Skeletal muscle satellite cell (primary cell): Measurements from ENCODE around the gene CCDC93. TPM values are rescaled to one million over a fixed set of nuclear protein-coding genes. Genes with fewer than 3 reads are reported as not detected.

Experiments
- H3K27me3 ChIP-seq: 2 replicates; pipeline ENCODE4 v1.7.0; 2013; ENCODE audit warnings: low read length; ENCODE audit not compliant: control insufficient read depth, insufficient read depth
- H3K36me3 ChIP-seq: 2 replicates; pipeline ENCODE4 v1.7.0; 2013; ENCODE audit warnings: mild to moderate bottlenecking, control low read depth, low read length; ENCODE audit not compliant: insufficient read depth
- H3K4me1 ChIP-seq: 2 replicates; pipeline ENCODE4 v1.7.0; 2013; ENCODE audit warnings: low read length; ENCODE audit not compliant: control insufficient read depth, insufficient read depth
- H3K4me2 ChIP-seq: 2 replicates; pipeline ENCODE4 v1.7.0; 2013; ENCODE audit warnings: mild to moderate bottlenecking, low read length
- H3K4me3 ChIP-seq: 2 replicates; pipeline ENCODE4 v1.7.0; 2013; ENCODE audit warnings: low read length
- H3K9ac ChIP-seq: 2 replicates; pipeline ENCODE4 v1.7.0; 2013; ENCODE audit warnings: mild to moderate bottlenecking, low read depth, low read length, moderate library complexity
- H3K9me3 ChIP-seq: replicated peaks from 2 replicates; pipeline ENCODE4 v1.7.0; 2013; ENCODE audit warnings: mild to moderate bottlenecking, control low read depth, low read length
- total RNA-seq: library from RNA; depleted of rRNA; stranded (reverse); fragments of >200 nt; gene quantifications from 2 replicates; pipeline ENCODE4 v1.2.3, GENCODE V29; 2012; rRNA removed

The CCDC93 gene, protein sequence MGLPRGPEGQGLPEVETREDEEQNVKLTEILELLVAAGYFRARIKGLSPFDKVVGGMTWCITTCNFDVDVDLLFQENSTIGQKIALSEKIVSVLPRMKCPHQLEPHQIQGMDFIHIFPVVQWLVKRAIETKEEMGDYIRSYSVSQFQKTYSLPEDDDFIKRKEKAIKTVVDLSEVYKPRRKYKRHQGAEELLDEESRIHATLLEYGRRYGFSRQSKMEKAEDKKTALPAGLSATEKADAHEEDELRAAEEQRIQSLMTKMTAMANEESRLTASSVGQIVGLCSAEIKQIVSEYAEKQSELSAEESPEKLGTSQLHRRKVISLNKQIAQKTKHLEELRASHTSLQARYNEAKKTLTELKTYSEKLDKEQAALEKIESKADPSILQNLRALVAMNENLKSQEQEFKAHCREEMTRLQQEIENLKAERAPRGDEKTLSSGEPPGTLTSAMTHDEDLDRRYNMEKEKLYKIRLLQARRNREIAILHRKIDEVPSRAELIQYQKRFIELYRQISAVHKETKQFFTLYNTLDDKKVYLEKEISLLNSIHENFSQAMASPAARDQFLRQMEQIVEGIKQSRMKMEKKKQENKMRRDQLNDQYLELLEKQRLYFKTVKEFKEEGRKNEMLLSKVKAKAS
- total RNA-seq = 14.4 and 17.3 TPM in 2 replicates

DNA sequence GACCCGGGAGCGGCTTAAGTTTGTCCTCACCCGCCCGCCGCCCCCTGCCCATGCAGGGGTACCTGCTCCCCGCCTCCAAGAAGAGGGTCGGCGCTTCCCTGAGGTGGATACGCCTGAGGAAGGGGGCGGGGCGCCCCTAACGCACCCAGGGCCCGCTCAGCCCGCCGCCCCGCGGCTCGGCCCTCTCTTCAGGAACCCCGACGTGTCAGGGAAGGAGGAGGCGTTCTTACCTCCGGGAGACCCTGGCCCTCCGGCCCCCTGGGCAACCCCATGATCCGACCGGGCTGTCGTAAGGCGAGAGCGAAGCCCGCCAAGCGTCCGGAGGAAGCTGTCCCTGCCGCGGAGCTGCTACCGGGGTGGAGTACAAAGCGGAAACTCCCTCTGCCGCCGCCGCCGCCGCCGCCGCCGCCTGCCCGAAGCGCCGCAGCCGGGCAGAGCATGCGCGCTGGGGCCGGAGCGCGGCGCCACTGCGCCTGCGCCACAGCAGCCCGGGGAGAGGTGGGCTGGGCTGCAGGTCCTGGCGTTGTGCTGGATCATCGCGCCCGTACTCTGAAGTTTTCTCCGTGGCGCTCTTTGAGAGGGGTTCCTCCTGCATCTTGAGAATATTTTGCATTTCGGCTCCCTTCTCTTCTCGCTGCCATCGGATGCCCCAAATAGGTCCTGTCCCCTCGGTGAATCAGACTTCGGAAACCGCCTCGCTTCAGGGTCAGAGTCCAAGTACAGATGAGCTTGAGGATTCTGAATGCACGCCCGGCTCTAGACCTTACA, at the start of gene CCDC93:
TSS of gene CCDC93 (minus strand) at position 347 of the 768 bp plus-strand sequence. CDS start at position 272, 75 bp downstream.
- H3K4me2 ChIP-seq = peak within 1 kb of the TSS; percentile 93
- H3K9me3 ChIP-seq = no peaks in the 10 kb centered on the region
- H3K4me1 ChIP-seq = peaks cover 16% of the 10 kb centered on the region
- peak within 1 kb of the TSS; percentile 93 for H3K9ac ChIP-seq
- no peaks in the 10 kb centered on the region for H3K36me3 ChIP-seq
- H3K4me3 ChIP-seq = peak within 1 kb of the TSS; percentile 92
- peaks cover under 1% of the 10 kb centered on the region for H3K27me3 ChIP-seq

DNA sequence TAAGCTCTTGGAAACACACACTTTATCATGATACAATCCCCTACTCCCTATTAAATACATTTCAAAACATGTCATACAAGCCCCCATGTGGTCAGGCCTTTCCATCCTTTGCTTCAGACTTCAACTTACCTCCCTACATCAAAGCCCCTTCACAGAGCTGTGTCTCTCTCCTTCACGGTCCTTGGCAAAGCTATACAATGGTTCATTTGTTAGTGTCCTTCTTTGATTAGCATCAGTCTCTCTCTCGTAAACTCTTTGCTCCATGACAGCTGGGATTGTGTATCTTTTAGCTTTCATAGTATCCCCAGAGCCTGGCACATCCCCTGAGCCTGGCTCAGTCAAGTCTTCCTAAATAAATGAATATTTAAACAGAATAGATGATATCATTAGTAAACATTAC, 48.8 kb upstream of the CCDC93 start:
- peaks cover 24% of the 10 kb centered on the region for H3K27me3 ChIP-seq
- H3K4me1 ChIP-seq = peaks cover 33% of the 10 kb centered on the region
- no peaks in the 10 kb centered on the region for H3K36me3 ChIP-seq
- H3K4me2 ChIP-seq = no peak overlapping the region
- no peaks in the 10 kb centered on the region for H3K9me3 ChIP-seq
- H3K9ac ChIP-seq = no peak overlapping the region
- H3K4me3 ChIP-seq = no peak overlapping the region

DNA sequence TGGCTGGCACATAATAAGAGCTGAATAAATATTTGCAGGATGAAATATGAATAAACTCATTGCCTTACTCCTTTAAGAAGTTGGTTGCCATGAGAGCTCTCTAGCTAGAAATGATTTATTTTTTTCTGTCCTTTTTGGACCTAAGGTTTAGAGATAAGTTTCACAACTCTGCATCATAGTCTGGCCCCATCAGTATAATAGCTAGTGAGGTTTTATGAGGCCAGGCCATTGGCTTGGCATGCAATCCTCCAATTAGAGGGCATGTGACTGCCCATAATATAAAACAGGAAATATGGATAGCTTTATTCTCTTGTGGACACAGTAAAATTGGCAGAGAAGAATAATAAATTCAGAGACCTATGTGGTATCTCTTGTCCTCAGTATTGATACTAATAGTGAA, 48.2 kb upstream of the CCDC93 start:
- H3K27me3 ChIP-seq = peaks cover 23% of the 10 kb centered on the region
- H3K9me3 ChIP-seq = no peaks in the 10 kb centered on the region
- peaks cover 33% of the 10 kb centered on the region for H3K4me1 ChIP-seq
- peak overlapping the region; percentile 37 for H3K9ac ChIP-seq
- no peaks in the 10 kb centered on the region for H3K36me3 ChIP-seq
- peak overlapping the region; percentile 11 for H3K4me2 ChIP-seq
- no peak overlapping the region for H3K4me3 ChIP-seq

DNA sequence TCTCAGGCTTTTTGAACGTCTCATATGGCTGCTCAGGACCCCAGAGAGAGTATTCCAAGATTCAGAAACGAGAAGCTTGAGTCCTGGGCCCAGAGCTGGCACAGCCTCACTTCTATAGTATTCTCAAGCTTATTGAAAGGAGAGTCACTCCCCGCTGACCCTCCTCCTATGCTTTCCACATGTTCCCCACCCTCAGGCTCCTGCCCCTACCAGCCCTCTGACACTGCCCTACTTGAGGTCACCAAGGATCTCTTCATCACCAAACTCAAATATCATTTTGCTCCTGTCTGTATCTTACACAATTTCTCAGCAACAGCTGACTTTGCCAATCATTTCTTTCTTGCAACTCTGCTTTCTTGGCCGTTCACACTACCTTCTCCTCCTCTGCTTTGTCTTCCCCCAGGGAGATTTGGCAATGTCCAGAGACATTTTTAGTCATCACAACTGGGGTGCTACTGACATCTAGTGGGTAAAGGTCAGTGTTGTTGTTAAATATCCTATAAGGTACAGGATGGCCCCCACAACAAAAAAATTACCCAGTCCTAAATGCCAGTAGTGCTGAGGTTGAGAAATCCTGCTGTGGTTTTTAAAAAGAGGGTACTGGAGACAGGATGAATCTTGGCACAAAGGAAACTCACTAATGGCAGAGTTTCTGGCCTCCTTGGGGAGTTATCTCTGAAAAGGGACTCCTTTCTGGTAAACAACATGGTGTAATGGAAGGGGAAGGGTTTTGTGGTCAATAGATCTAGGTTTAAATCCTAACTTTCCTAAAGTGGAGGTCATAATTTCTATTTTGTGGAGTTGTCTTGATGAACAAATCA, 47.5 kb upstream of the CCDC93 start:
- H3K36me3 ChIP-seq = no peaks in the 10 kb centered on the region
- peaks cover 33% of the 10 kb centered on the region for H3K4me1 ChIP-seq
- H3K27me3 ChIP-seq = peaks cover 21% of the 10 kb centered on the region
- no peaks in the 10 kb centered on the region for H3K9me3 ChIP-seq
- peak overlapping the region; percentile 11 for H3K4me2 ChIP-seq
- peak overlapping the region; percentile 37 for H3K9ac ChIP-seq
- no peak overlapping the region for H3K4me3 ChIP-seq

DNA sequence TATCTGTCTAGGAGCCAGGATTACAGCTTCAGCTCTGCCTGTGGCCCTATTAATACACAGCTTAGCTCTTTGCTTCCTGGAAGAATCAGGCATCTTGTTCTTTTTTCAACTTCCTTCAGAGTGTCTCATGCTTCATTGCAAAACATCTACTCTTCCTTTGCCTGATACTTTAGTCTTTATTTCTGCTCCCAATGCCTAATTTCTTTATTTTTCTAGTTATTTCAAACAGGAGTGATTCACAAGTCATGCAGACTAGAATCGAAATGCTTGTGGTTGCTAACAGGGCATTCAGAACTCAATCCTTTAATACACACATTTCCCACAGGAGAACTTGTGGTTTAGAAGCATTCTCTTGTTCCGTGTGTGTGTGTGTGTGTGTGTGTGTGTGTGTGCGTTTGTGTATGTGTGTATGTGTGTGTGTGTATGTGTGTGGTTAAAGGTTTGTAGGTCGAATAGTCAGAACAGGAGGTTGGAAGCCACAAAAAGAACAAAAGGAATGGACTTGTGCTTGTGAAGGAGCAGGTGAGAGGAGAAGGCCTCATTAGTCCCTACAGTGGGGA, 46.1 kb upstream of the CCDC93 start:
- Histone ChIP-seq H3K4me2 (peak overlapping the region; percentile 24), H3K9ac (peak overlapping the region; percentile 56), H3K36me3 (no peaks in the 10 kb centered on the region), H3K27me3 (peaks cover 16% of the 10 kb centered on the region), H3K9me3 (no peaks in the 10 kb centered on the region), H3K4me1 (peaks cover 33% of the 10 kb centered on the region), H3K4me3 (no peak overlapping the region)

DNA sequence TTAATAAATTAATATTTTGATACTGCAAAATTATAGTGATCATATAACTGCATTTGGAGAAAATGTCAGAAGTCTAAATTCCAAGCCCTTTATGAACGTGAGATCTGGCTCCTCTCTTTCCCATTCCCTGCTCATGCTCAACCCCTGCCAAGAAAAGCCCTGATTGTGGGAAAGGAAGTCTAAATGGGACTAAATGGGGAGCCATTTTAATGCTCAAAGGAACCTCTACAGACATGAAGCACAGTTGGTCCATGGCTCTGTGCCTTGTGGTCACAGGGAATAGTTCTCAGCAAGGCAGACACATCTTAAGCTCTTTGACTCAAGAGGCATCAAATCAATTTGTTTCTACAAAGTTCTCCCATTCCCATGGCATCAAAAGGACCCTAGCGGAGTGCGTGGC, 45.1 kb upstream of the CCDC93 start:
- Histone ChIP-seq H3K9ac (peak overlapping the region; percentile 56), H3K4me2 (no peak overlapping the region), H3K36me3 (no peaks in the 10 kb centered on the region), H3K4me1 (peaks cover 33% of the 10 kb centered on the region), H3K27me3 (peaks cover 18% of the 10 kb centered on the region), H3K4me3 (no peak overlapping the region), H3K9me3 (no peaks in the 10 kb centered on the region)

DNA sequence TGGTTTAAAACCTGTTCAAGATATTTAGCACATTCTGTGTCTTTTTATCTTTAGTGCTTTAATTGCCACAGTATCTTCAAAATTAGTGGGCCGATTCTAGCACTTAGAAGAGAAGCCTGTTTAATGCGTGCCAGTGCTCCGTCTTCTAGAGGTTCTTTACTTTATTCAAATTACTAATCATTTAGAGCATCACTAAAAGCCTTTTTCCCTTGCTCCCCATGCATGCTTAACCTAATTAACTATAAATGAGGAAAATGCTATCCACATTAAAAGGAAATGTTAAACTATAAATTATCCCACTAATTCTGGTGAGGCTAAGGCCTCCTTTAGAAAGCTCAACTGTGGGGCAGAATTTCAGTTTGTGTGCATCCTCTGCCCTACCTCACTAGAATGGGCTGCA, 42.9 kb upstream of the CCDC93 start:
- no peaks in the 10 kb centered on the region for H3K36me3 ChIP-seq
- no peak overlapping the region for H3K4me2 ChIP-seq
- no peak overlapping the region for H3K4me3 ChIP-seq
- H3K4me1 ChIP-seq = peaks cover 26% of the 10 kb centered on the region
- no peaks in the 10 kb centered on the region for H3K9me3 ChIP-seq
- H3K9ac ChIP-seq = no peak overlapping the region
- peaks cover 34% of the 10 kb centered on the region for H3K27me3 ChIP-seq

DNA sequence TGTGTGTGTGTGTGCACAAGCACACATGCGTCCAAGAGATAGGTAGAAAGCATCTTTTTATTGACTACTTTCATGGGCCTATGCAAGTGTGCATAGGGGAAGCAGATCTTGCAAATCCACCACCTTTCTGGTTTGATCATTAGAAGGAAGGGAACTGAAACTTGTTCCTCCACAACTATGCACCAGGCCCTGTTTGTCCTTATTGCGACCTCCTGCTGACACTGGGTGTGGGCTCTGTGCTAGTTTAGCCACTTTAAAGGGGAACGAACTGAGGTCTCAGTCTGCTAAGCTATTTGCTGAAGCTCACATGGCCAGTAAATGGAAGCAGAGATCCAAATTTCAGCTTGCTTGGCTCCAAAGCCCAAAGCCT, 42.3 kb upstream of the CCDC93 start:
- Histone ChIP-seq H3K4me1 (peaks cover 22% of the 10 kb centered on the region), H3K9me3 (no peaks in the 10 kb centered on the region), H3K27me3 (peaks cover 41% of the 10 kb centered on the region), H3K4me3 (no peak overlapping the region), H3K9ac (no peak overlapping the region), H3K36me3 (no peaks in the 10 kb centered on the region), H3K4me2 (no peak overlapping the region)

DNA sequence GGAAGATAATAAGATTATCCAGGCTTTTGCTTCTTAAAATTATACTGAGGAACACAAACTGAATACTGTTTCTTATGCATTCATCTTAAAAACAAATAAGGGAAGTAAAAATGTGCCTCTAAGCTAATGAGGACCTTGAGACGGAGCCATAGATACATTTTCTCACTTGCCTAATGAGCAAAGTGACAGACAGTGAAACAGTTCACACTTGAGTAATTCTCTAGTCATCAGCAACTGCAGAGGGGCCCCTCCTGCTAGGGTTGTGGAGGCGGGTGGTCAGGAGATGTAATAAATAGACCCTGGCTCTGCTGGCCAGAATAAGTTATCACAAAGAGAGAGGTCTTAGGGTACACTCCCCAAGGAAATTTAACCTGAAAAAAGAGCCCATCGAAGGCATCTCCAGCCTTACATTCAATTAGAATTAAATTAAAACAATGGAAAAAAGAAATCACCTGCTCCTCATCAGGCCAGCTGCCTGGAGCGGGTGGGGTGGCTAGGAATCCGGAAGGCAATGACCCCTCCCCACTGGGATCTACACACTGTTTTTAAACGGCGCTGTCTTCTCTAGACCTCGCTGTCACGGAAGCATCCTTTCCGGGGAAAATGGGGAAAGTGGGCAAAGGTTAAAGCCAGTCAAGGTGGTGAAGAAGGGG, 41.8 kb upstream of the CCDC93 start:
- no peak overlapping the region for H3K4me3 ChIP-seq
- no peak overlapping the region for H3K9ac ChIP-seq
- H3K36me3 ChIP-seq = no peaks in the 10 kb centered on the region
- peaks cover 46% of the 10 kb centered on the region for H3K27me3 ChIP-seq
- H3K4me2 ChIP-seq = no peak overlapping the region
- H3K9me3 ChIP-seq = no peaks in the 10 kb centered on the region
- peaks cover 17% of the 10 kb centered on the region for H3K4me1 ChIP-seq

DNA sequence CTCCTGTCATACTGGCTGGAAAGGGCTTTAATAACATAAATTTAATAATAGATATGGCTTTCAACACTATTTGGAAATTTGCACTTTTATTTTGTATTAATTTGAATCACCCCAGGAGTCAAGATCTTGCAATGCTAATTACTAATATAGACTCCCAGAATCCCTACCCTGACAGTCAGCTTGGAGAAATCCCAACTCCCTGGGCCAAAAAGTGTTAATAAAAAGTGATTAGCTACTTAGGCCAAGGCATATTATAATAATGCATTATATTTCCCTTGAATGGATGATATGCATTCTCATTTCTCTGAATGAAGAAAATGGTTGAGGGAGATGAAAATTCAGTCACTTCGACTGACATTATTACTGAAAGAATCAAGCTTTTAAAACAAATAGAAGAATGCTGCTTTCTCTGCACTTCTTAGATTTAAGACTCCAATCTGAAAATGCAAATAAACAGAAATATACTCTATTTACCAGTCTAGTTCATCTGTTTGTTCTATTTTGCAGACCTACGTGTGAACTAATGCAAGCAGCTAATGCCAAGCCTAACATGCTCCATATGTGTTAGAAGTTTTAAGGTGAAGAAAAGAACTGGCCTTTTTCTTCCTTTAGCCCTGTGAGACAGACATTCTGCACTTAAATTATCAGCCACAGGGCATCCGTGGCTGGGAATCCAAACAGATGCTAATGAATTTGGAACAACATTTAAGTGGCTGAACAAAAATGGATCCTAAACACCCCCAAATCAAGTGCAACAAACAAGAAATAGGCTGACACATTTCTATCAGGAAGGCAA, 40.5 kb upstream of the CCDC93 start:
- peaks cover 6% of the 10 kb centered on the region for H3K4me1 ChIP-seq

More for the DNA sequence above, 40.5 kb upstream of the CCDC93 start:
- no peaks in the 10 kb centered on the region for H3K9me3 ChIP-seq
- H3K27me3 ChIP-seq = peaks cover 52% of the 10 kb centered on the region
- H3K9ac ChIP-seq = no peak overlapping the region
- no peak overlapping the region for H3K4me2 ChIP-seq
- no peaks in the 10 kb centered on the region for H3K36me3 ChIP-seq
- no peak overlapping the region for H3K4me3 ChIP-seq
